Activated effector memory CD4-positive, alpha-beta T cell treated with anti-CD3 and anti-CD28 coated beads, Interleukin-2, amount 50 U/mL, for 16 hours (primary cell): ENCODE data around the gene RBM43.

ENCODE experiments used
- DNase-seq: peaks from one replicate; pipeline ENCODE4 v3.0.0-alpha.2; 2020

Gene RBM43

GRCh38 chr2:151207100-151207499 lies 54.6 kb downstream of the RBM43 start:
- no peak for DNase-seq

- DNase-seq, result no peak
Observed at GRCh38 chr2:151206446-151206968, 55.2 kb downstream of the RBM43 start.

DNA sequence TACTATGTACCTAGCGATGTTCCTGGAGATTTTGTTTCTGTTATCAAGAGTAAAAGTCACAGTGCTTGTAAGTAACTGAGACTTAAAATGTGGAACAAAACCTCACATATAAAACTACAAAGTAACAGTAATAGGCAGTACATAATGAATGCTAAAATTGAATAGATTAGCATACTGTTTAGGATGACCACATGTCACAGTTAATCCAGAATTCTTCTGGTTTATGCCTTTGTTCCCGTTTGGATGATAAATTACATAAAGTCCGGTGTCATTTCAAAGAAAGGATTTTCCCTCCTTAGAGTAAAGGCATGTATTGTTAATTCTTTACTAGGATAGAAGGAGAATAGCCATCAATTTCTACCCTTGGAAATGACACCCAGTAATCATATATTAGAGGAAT lies 56.1 kb downstream of the RBM43 start:
- DNase-seq, result no peak

- DNase-seq, result no peak
Observed at GRCh38 chr2:151204756-151205155, 56.9 kb downstream of the RBM43 start.

- DNase-seq, result no peak
Observed at GRCh38 chr2:151200844-151201243, 60.8 kb downstream of the RBM43 start.

- no peak for DNase-seq
Observed at GRCh38 chr2:151200277-151200676, 61.4 kb downstream of the RBM43 start.

- DNase-seq, result no peak
Observed at GRCh38 chr2:151198645-151199044, 63.0 kb downstream of the RBM43 start.
